GM13977 (cell line): ENCODE measurements around the gene ECE2.

Source experiments
- DNase-seq: peaks from one replicate; pipeline ENCODE4 v3.0.0; 2012; ENCODE audit warnings: low spot score
- CTCF ChIP-seq: IDR thresholded peaks from 2 replicates; pipeline ENCODE4 v1.5.1; 2012; ENCODE audit warnings: mild to moderate bottlenecking, control low read depth; ENCODE audit not compliant: insufficient read depth; ENCODE audit errors: extremely low read depth, missing control alignments
- in situ Hi-C: fragments of 300-500 bp; cut with MboI; formaldehyde crosslinking; loops from one replicate; pipeline ENCODE4 v1.12.0; 2022; ENCODE audit warnings: low sequenced_read_pairs, low pct_unique_long_range_greater_than_20kb, mixed read lengths, inconsistent platforms; ENCODE audit not compliant: unreplicated experiment

Gene ECE2

GRCh38 chr3:184275961-184276910 is at the start of gene ECE2:
Gene ECE2 (plus strand): TSS chr3:184276022. CDS start chr3:184276154, 132 bp downstream.
- in situ Hi-C loops: no loop called here
- DNase-seq: no peak
- TF ChIP-seq CTCF: no peak

- in situ Hi-C loops: loop anchor here (25.0 kb wide), 1 partner anchor 340 kb away; the partner anchor contains the start of gene PARL
- TF ChIP-seq CTCF: peak; percentile 91
- peak; percentile 85 for DNase-seq
Observed at GRCh38 chr3:184227481-184227935, 48.3 kb upstream of the ECE2 start.

- TF ChIP-seq CTCF: no peak
- peak; percentile 31 for DNase-seq
- in situ Hi-C loops: loop anchor here (25.0 kb wide), 1 partner anchor 341 kb away; the partner anchor contains the start of gene PARL
Observed at GRCh38 chr3:184228376-184229137, 47.3 kb upstream of the ECE2 start.

GRCh38 chr3:184229394-184230080 is 46.3 kb upstream of the ECE2 start, which contains the start of gene VWA5B2:
Gene VWA5B2 (plus strand): TSS chr3:184229585. CDS start chr3:184230529, 944 bp downstream.
- in situ Hi-C loops: loop anchor here (25.0 kb wide), 1 partner anchor 342 kb away; the partner anchor contains the start of gene PARL
- no peak for TF ChIP-seq CTCF
- DNase-seq: peak; percentile 97

GRCh38 chr3:184230081-184230602 is 45.7 kb upstream of the ECE2 start:
- DNase-seq: peak; percentile 69
- in situ Hi-C loops: loop anchor here (25.0 kb wide), 1 partner anchor 343 kb away; the partner anchor contains the start of gene PARL
- TF ChIP-seq CTCF: no peak
